Endothelial cell of umbilical vein (primary cell): Measurements from ENCODE around the gene INPP5K. TPM values are rescaled to one million over a fixed set of nuclear protein-coding genes. Genes with fewer than 3 reads are reported as not detected.

Experiments used
- BruUV-seq: library from RNA; stranded (reverse); fragments of 400-500 nt; replicated peaks from 2 replicates; lab custom pipeline; 2021; lab: Mats Ljungman, UMichigan
- CTCF ChIA-PET: fragments of 300-600, 350-600 bp; sonication (Branson Sonifier 250); formaldehyde crosslinking; loops from one replicate; lab custom pipeline; 2021; ENCODE audit warnings: antibody characterized with exemption, inconsistent platforms; lab: Charles Lee
- POLR2A ChIA-PET: fragments of 300-600, 350-600 bp; sonication (Branson Sonifier 250); formaldehyde crosslinking; loops from one replicate; lab custom pipeline; 2021; ENCODE audit warnings: antibody characterized with exemption, inconsistent platforms; lab: Charles Lee
- DNase-seq: peaks from one replicate; pipeline ENCODE4 v3.0.0-alpha.2; 2011; ENCODE audit warnings: low read depth, low spot score
- FAIRE-seq: peaks from 2 replicates; lab custom pipeline; 2011; peaks lifted over from hg19 to GRCh38; lab: Jason Lieb, UNC
- H2AFZ ChIP-seq: 2 replicates; pipeline ENCODE4 v1.6.0; 2012; ENCODE audit warnings: low read depth, low read length, control low read depth, inconsistent platforms
- H3K27ac ChIP-seq: 2 replicates; pipeline ENCODE4 v1.5.1; 2011; ENCODE audit warnings: low read depth, mild to moderate bottlenecking, control low read depth, low read length, moderate library complexity; ENCODE audit not compliant: insufficient read depth
- H3K27me3 ChIP-seq, 2 experiments: 2 replicates each; pipeline versions ENCODE4 v1.6.0 to v1.6.1; 2011; ENCODE audit warnings: low read length in 2 of 2, mixed read lengths in 1 of 2; ENCODE audit not compliant: control insufficient read depth in 2 of 2, insufficient read depth in 2 of 2
- H3K36me3 ChIP-seq, 2 experiments: 2 replicates in 1 of 2; 3 replicates in 1 of 2; pipeline ENCODE4 v1.5.1; 2011; ENCODE audit warnings: low read length in 2 of 2, mild to moderate bottlenecking in 1 of 2, moderate library complexity in 1 of 2; ENCODE audit not compliant: control insufficient read depth in 2 of 2, insufficient read depth in 2 of 2; ENCODE audit errors: extremely low read depth in 1 of 2
- H3K4me1 ChIP-seq: 3 replicates; pipeline ENCODE4 v1.5.1; 2011; ENCODE audit warnings: mild to moderate bottlenecking, low read length; ENCODE audit not compliant: control insufficient read depth, insufficient read depth; ENCODE audit errors: extremely low read depth
- H3K4me2 ChIP-seq: 2 replicates; pipeline ENCODE4 v1.6.1; 2011; ENCODE audit warnings: low read length, control low read depth, mixed read lengths; ENCODE audit not compliant: insufficient read depth
- H3K4me3 ChIP-seq, 3 experiments: fragments of 200-600 bp in 1 of 3; sonication (generic), shearing (Covaris generic) in 1 of 3; replicated peaks in 1 of 3; 2 replicates each; pipeline ENCODE4 v1.5.1; 2011 to 2016; ENCODE audit warnings: control low read depth in 3 of 3, low read length in 3 of 3, mild to moderate bottlenecking in 2 of 3, inconsistent platforms in 1 of 3, low read depth in 1 of 3, moderate library complexity in 1 of 3; ENCODE audit not compliant: insufficient read depth in 1 of 3
- H3K79me2 ChIP-seq: 2 replicates; pipeline ENCODE4 v1.6.0; 2012; ENCODE audit warnings: low read length, inconsistent platforms; ENCODE audit not compliant: control insufficient read depth, insufficient read depth
- H3K9ac ChIP-seq: replicated peaks from 2 replicates; pipeline ENCODE3; 2011; ENCODE audit warnings: low read length, control low read depth; ENCODE audit not compliant: insufficient read depth; ENCODE audit errors: extremely low read depth
- H3K9me1 ChIP-seq: replicated peaks from 3 replicates; pipeline ENCODE4 v1.6.0; 2011; ENCODE audit warnings: mild to moderate bottlenecking, low read length; ENCODE audit not compliant: control insufficient read depth, insufficient read depth; ENCODE audit errors: extremely low read depth
- H3K9me3 ChIP-seq: replicated peaks from 2 replicates; pipeline ENCODE4 v1.5.1; 2012; ENCODE audit warnings: low read length, inconsistent platforms; ENCODE audit not compliant: control insufficient read depth, insufficient read depth
- H4K20me1 ChIP-seq: replicated peaks from 2 replicates; pipeline ENCODE3; 2011; ENCODE audit warnings: mild to moderate bottlenecking, low read length; ENCODE audit not compliant: control insufficient read depth, insufficient read depth; ENCODE audit errors: extremely low read depth
- CTCF ChIP-seq, 2 donors: IDR thresholded peaks; 1 replicate in 1 of 2; 2 replicates in 1 of 2; pipeline ENCODE4 v1.5.1; 2011; ENCODE audit warnings: low read length in 2 of 2, mild to moderate bottlenecking in 2 of 2, moderate library complexity in 2 of 2, control low read depth in 1 of 2, inconsistent platforms in 1 of 2, low read depth in 1 of 2; ENCODE audit not compliant: insufficient read depth in 1 of 2; ENCODE audit errors: extremely low read depth in 1 of 2
- EZH2 ChIP-seq: IDR thresholded peaks from 2 replicates; pipeline ENCODE4 v1.6.1; 2012; ENCODE audit warnings: borderline replicate concordance, low read depth, mild to moderate bottlenecking, moderate library complexity, low read length, inconsistent platforms; ENCODE audit not compliant: severe bottlenecking
- FOS ChIP-seq: IDR thresholded peaks from 2 replicates; pipeline ENCODE4 v1.6.1; 2011; ENCODE audit warnings: mild to moderate bottlenecking, low read length, moderate library complexity, borderline replicate concordance; ENCODE audit not compliant: insufficient read depth
- GATA2 ChIP-seq: IDR thresholded peaks from 2 replicates; pipeline ENCODE4 v1.7.0; 2011; ENCODE audit warnings: low read depth, mild to moderate bottlenecking, moderate library complexity, mixed read lengths, low read length; ENCODE audit not compliant: insufficient read length, insufficient read depth
- JUN ChIP-seq: IDR thresholded peaks from 2 replicates; pipeline ENCODE4 v1.6.1; 2011; ENCODE audit warnings: borderline replicate concordance, low read depth; ENCODE audit not compliant: insufficient read length, insufficient read depth
- MAX ChIP-seq: IDR thresholded peaks from 2 replicates; pipeline ENCODE4 v1.6.1; 2011; ENCODE audit not compliant: insufficient read depth, insufficient read length
- MYC ChIP-seq: IDR thresholded peaks from one replicate; pipeline ENCODE4 v1.6.1; 2011; ENCODE audit warnings: mild to moderate bottlenecking, low read depth, low read length
- POLR2A ChIP-seq: IDR thresholded peaks from 2 replicates; pipeline ENCODE4 v1.6.1; 2012; ENCODE audit warnings: low read depth, mild to moderate bottlenecking, control low read depth, low read length
- POLR2AphosphoS5 ChIP-seq: IDR thresholded peaks from 2 replicates; pipeline ENCODE4 v1.6.1; 2012; ENCODE audit warnings: low read depth, mild to moderate bottlenecking, control low read depth, low read length, moderate library complexity; ENCODE audit not compliant: insufficient read depth
- dilution Hi-C: fragments of 300-500 bp; cut with MboI; formaldehyde crosslinking; loops from one replicate; pipeline ENCODE4 v1.15.0; 2019; ENCODE audit warnings: low sequenced_read_pairs; ENCODE audit not compliant: extremely low pct_ligation_motif_present
- intact Hi-C: fragments of 100-400 bp; cut with micrococcal nuclease; formaldehyde crosslinking; loops from one replicate; pipeline ENCODE4 v1.10.0; 2022
- polyA plus RNA-seq, 4 experiments: library from polyadenylated mRNA; depleted of rRNA in 3 of 4; stranded (reverse) in 3 of 4; unstranded in 1 of 4; fragments of >200 nt; gene quantifications; 2 replicates each; pipeline versions ENCODE4 v1.2.1 to v1.2.3, GENCODE V29; 2011 to 2012; ENCODE audit warnings: missing spikeins in 1 of 4
- total RNA-seq: library from RNA; stranded (reverse); gene quantifications from 2 replicates; pipeline ENCODE4 v1.2.3, GENCODE V29; 2021

INPP5K gene
- total and polyA plus RNA-seq, 2 donors (not counting 3 experiments of a cell fraction or from before 2014, with no cell fraction given): 44.2 to 54.1 TPM

GRCh38 chr17:1552932-1553331 is 36.5 kb upstream of the INPP5K start:
- H3K9ac ChIP-seq: no peak overlapping the region
- no TSS peak for BruUV-seq
- peaks cover 20% of the 10 kb centered on the region for H3K4me1 ChIP-seq
- no peak overlapping the region for H2AFZ ChIP-seq
- no peak for TF ChIP-seq CTCF (IDR thresholded peaks at IDR 0.05; ENCODE audit: extremely low read depth in 1 of 2, insufficient read depth in 1 of 2, low read depth in 1 of 2, low read length in 2 of 2)
- TF ChIP-seq MYC: no peak
- no peak for TF ChIP-seq MAX
- TF ChIP-seq GATA2: no peak
- no peak for TF ChIP-seq POLR2A
- no peak for TF ChIP-seq JUN
- no peak for TF ChIP-seq FOS
- TF ChIP-seq EZH2: no peak
- TF ChIP-seq POLR2AphosphoS5: no peak
- no peak overlapping the region for H3K27ac ChIP-seq
- FAIRE-seq (no peak), DNase-seq (no peak)
- H3K4me2 ChIP-seq: no peak overlapping the region
- H3K36me3 ChIP-seq: peaks cover 8 to 32% of the 10 kb centered on the region in 2 experiments
- peaks cover 39% of the 10 kb centered on the region for H3K79me2 ChIP-seq
- dilution Hi-C loops: no loop called here
- CTCF ChIA-PET: no interaction called here
- no peaks in the 10 kb centered on the region for H3K9me1 ChIP-seq
- intact Hi-C loops: no loop called here
- no peaks in the 10 kb centered on the region for H3K27me3 ChIP-seq
- no peak overlapping the region for H3K4me3 ChIP-seq
- no peaks in the 10 kb centered on the region for H4K20me1 ChIP-seq
- POLR2A ChIA-PET: no interaction called here
- no peaks in the 10 kb centered on the region for H3K9me3 ChIP-seq
